ENCODE results near the gene ZG16. TPM values are rescaled to one million over a fixed set of nuclear protein-coding genes. Genes with fewer than 3 reads are reported as not detected.

ZG16 gene
- total RNA-seq, 5 donors from 2014 or later (not counting 1 experiment from before 2014, with no cell fraction given): 0.09 to 0.15 TPM; not detected in 3

DNA sequence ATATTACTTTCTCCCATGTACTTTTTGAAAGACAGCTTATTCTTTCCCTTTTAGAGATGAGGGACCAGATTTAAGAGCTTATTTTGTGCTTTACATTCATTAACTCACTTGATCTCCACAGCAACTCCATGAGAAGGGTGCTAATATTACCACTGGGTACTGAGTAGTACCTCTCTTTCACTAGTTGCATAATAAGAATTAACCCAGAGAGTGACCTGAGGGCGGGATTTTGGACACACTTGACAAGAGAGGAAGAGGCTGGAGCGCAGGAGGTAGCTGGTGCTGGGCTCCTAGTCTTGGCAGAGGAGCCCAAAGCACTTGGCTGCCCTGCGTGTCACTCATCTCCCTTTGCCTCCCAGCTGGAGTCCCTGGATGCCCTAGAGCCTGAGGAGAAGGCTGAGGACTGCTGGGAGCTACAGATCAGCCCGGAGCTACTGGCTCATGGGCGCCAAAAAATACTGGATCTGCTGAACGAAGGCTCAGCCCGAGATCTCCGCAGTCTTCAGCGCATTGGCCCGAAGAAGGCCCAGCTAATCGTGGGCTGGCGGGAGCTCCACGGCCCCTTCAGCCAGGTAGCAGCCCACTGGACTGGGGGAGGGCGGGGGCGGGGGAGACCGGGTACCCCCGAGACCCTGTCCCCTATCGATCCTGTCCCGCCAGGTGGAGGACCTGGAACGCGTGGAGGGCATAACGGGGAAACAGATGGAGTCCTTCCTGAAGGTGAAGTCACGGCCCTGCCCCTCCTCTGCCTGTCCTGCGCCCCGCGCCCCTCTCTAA lies 26.6 kb downstream of the ZG16 start:
- Mint-ChIP-seq H3K4me3 (peak overlapping the region; percentile 84 to 100 (median 96)), H3K4me1 (peaks cover 36 to 37% (median 36%) of the 10 kb centered on the region in 3 donors), H3K27ac (peak overlapping the region; percentile 99 to 100), H3K36me3 (peaks cover 27% of the 10 kb centered on the region), H3K9me3 (no peaks in the 10 kb centered on the region), H3K27me3 (no peaks in the 10 kb centered on the region)
- H3K27me3 ChIP-seq (replicated peaks in 1 of 2; ENCODE audit: control insufficient read depth in 2 of 2, extremely low read depth in 1 of 2, insufficient read depth in 2 of 2, low read length in 1 of 2): no peaks in the 10 kb centered on the region
- peak overlapping the region; percentile 90 for H3K27ac ChIP-seq (ENCODE audit: low read length)
- H3K36me3 ChIP-seq (ENCODE audit: control insufficient read depth in 2 of 2, extremely low read depth in 1 of 2, insufficient read depth in 1 of 2, low read length in 1 of 2): peaks cover 0 to 29% of the 10 kb centered on the region in 2 donors
- 22% methylated on average over 21 of the region's 26 CpGs for WGBS (ENCODE audit: insufficient coverage)
- ChIA-PET POLR2A (interaction anchor here (0.6 to 1.2 kb wide), 6 partner anchors 14 to 157 kb away, joined by 3 to 7 read pairs (median 4); partner anchors contain the start of genes KIF22 (in 1 of the 2) and TMEM219 (in 1 of the 2)), CTCF (interaction anchor here (0.6 to 2.4 kb wide), 9 partner anchors 9 to 990 kb away, joined by 3 to 16 read pairs (median 4); partner anchors contain the start of gene PAGR1 (in 2 of the 2))
- DNase-seq: no peak
- peaks cover 22 to 40% of the 10 kb centered on the region in 2 experiments for H3K4me1 ChIP-seq (ENCODE audit: control insufficient read depth in 1 of 2, extremely low read depth in 1 of 2, insufficient read depth in 2 of 2, low read length in 2 of 2)
- ATAC-seq (replicated peaks in 1 of 4): peak in 2 of 4 experiments; percentile 1 to 4
- H3K4me3 ChIP-seq (ENCODE audit: control insufficient read depth in 1 of 2, extremely low read depth in 1 of 2, low read length in 1 of 2): peak overlapping the region; percentile 83 to 88
- no peaks in the 10 kb centered on the region for H3K9me3 ChIP-seq

DNA sequence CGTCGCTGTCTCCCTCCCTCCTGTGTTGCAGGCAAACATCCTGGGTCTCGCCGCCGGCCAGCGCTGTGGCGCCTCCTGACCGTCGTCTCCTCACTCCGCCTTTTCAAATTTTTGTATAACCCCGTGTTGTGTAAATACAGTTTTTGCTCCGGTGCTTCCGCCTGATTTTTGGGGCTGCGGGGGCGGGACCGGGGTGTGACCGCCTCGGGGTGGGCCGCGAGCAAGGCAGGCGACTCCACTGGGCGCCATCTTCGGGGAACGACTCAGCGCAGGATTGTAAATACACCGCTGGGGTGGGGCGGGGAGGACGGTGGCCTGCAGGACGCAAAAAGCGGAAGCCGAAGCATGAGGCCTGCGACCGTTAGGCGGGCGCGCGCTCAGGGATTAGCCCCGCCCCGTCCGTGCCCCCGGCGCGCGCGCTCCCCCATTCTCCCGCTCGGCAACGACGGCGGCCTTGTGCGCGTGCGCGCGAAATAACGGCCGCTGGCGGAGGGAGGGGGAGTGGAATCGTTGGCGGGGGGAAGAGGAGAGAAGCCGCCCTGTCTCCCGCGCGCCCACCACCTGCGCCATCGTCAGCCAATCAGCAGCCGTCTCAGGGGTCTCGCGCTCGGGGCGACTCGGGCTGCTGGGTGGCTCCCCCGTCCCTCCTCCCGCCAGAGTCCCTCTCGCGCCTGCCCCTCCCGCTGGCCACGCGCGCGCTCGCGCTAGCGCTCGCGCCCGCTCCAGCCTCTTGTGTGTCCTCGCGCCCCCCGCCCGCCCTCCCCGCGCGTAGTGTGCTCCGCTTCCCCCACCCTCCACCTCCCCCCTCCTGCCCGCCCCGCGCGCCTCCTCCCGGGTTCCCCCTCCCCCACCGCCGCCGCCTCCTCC lies 27.4 kb downstream of the ZG16 start:
- peak overlapping the region; percentile 90 for H3K27ac ChIP-seq (ENCODE audit: low read length)
- WGBS (ENCODE audit: insufficient coverage): 0% methylated on average over 62 of the region's 103 CpGs
- no peaks in the 10 kb centered on the region for H3K9me3 Mint-ChIP-seq

DNA sequence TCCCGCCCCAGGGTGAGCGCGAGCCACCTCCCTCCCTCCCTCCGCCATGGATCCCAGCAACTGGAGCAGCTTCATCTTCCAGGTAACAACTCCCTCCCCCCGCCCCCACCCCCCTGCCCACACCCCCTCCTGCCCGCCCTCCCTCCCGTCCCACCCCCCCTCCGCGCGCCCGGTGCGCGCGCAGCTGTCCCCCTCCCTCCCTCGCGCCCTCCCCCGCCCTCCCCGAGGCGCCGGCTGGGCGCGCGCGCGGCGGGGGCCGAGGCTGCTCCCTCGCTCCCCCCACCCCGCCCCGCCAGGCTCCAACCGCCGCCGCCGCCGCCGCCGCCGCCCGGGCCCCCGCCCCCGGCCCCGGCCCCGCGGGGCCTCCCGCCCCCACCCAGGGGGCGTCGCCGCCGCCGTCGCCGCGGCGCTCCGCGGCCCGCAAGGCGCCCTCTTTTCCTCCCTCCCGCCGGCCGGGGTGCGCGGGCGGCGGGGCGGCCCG lies 28.1 kb downstream of the ZG16 start, which contains the start of gene MAZ:
Gene MAZ, plus strand, starts transcription at position 431 of the 481 bp plus-strand sequence. CDS start 173 bp downstream, outside the sequence.
- H3K27me3 ChIP-seq (replicated peaks in 1 of 2; ENCODE audit: control insufficient read depth in 2 of 2, extremely low read depth in 1 of 2, insufficient read depth in 2 of 2, low read length in 1 of 2): peaks cover 0 to 3% of the 10 kb centered on the region in 2 experiments
- H3K9me3 ChIP-seq: no peaks in the 10 kb centered on the region
- Mint-ChIP-seq H3K27me3 (no peaks in the 10 kb centered on the region), H3K4me1 (peaks cover 49 to 51% (median 51%) of the 10 kb centered on the region in 3 donors), H3K4me3 (peak within 1 kb of the TSS; percentile 92 to 100 (median 96)), H3K36me3 (peaks cover 20% of the 10 kb centered on the region), H3K27ac (peak within 1 kb of the TSS; percentile 99 to 100), H3K9me3 (no peaks in the 10 kb centered on the region)
- peak within 1 kb of the TSS; percentile 90 for H3K27ac ChIP-seq (ENCODE audit: low read length)
- H3K4me3 ChIP-seq (ENCODE audit: control insufficient read depth in 1 of 2, extremely low read depth in 1 of 2, low read length in 1 of 2): peak within 1 kb of the TSS; percentile 59 to 88
- peaks cover 32 to 55% of the 10 kb centered on the region in 2 experiments for H3K4me1 ChIP-seq (ENCODE audit: control insufficient read depth in 1 of 2, extremely low read depth in 1 of 2, insufficient read depth in 2 of 2, low read length in 2 of 2)
- POLR2A ChIA-PET: no interaction called here
- WGBS (ENCODE audit: insufficient coverage): 2% methylated on average over 22 of the region's 67 CpGs
- DNase-seq (peak in 7 of 35 experiments; percentile 56 to 87 (median 77)), ATAC-seq (replicated peaks in 1 of 4) (peak in 3 of 4 experiments; percentile 3 to 21 (median 7))
- peaks cover 0 to 26% of the 10 kb centered on the region in 2 donors for H3K36me3 ChIP-seq (ENCODE audit: control insufficient read depth in 2 of 2, extremely low read depth in 1 of 2, insufficient read depth in 1 of 2, low read length in 1 of 2)
- CTCF ChIA-PET: interaction anchor here (0.6 to 0.7 kb wide), 2 partner anchors 23 to 104 kb away, joined by 3 read pairs; no protein-coding TSS in a partner anchor

More for the DNA sequence above, 27.4 kb downstream of the ZG16 start:
- Mint-ChIP-seq H3K36me3 (peaks cover 26% of the 10 kb centered on the region), H3K4me3 (peak overlapping the region; percentile 84 to 100 (median 96)), H3K27ac (peak overlapping the region; percentile 99 to 100), H3K27me3 (no peaks in the 10 kb centered on the region), H3K4me1 (peaks cover 43 to 44% (median 44%) of the 10 kb centered on the region in 3 donors)
- ATAC-seq (replicated peaks in 1 of 4): peak; percentile 64 to 71 (median 68)
- ChIA-PET CTCF (interaction anchor here in 1 of 2 donors (0.7 to 2.4 kb wide), 5 partner anchors 10 to 104 kb away, joined by 3 to 16 read pairs (median 7); partner anchors contain the start of gene PAGR1), POLR2A (no interaction called here)
- H3K4me1 ChIP-seq (ENCODE audit: control insufficient read depth in 1 of 2, extremely low read depth in 1 of 2, insufficient read depth in 2 of 2, low read length in 2 of 2): peaks cover 28 to 48% of the 10 kb centered on the region in 2 experiments
- peak overlapping the region; percentile 83 to 88 for H3K4me3 ChIP-seq (ENCODE audit: control insufficient read depth in 1 of 2, extremely low read depth in 1 of 2, low read length in 1 of 2)
- DNase-seq: peak; percentile 96 to 99 (median 98)
- no peaks in the 10 kb centered on the region for H3K27me3 ChIP-seq (replicated peaks in 1 of 2; ENCODE audit: control insufficient read depth in 2 of 2, extremely low read depth in 1 of 2, insufficient read depth in 2 of 2, low read length in 1 of 2)
- H3K36me3 ChIP-seq (ENCODE audit: control insufficient read depth in 2 of 2, extremely low read depth in 1 of 2, insufficient read depth in 1 of 2, low read length in 1 of 2): peaks cover 0 to 29% of the 10 kb centered on the region in 2 donors
- no peaks in the 10 kb centered on the region for H3K9me3 ChIP-seq

DNA sequence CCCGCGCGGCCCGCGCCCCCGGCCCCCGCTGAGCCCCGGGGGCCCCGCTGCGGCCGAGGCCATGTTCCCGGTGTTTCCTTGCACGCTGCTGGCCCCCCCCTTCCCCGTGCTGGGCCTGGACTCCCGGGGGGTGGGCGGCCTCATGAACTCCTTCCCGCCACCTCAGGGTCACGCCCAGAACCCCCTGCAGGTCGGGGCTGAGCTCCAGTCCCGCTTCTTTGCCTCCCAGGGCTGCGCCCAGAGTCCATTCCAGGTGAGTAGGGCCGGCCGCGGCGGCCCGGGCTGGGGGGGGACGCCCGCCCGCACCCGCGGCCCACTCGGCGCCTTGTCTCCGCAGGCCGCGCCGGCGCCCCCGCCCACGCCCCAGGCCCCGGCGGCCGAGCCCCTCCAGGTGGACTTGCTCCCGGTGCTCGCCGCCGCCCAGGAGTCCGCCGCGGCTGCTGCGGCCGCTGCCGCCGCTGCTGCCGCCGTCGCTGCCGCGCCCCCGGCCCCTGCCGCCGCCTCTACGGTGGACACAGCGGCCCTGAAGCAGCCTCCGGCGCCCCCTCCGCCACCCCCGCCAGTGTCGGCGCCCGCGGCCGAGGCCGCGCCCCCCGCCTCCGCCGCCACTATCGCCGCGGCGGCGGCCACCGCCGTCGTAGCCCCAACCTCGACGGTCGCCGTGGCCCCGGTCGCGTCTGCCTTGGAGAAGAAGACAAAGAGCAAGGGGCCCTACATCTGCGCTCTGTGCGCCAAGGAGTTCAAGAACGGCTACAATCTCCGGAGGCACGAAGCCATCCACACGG lies 28.8 kb downstream of the ZG16 start:
- Mint-ChIP-seq H3K9me3 (no peaks in the 10 kb centered on the region), H3K4me1 (peaks cover 54 to 57% (median 56%) of the 10 kb centered on the region in 3 donors), H3K4me3 (peak overlapping the region; percentile 86 to 92 (median 87)), H3K27me3 (no peaks in the 10 kb centered on the region), H3K36me3 (peaks cover 14% of the 10 kb centered on the region), H3K27ac (peak overlapping the region; percentile 85 to 87)
- H3K4me1 ChIP-seq (ENCODE audit: control insufficient read depth in 1 of 2, extremely low read depth in 1 of 2, insufficient read depth in 2 of 2, low read length in 2 of 2): peaks cover 34 to 62% of the 10 kb centered on the region in 2 experiments
- ChIA-PET POLR2A (interaction anchor here in 1 of 2 donors (0.6 to 0.9 kb wide), 3 partner anchors 13 to 104 kb away, joined by 3 read pairs; no protein-coding TSS in a partner anchor), CTCF (interaction anchor here (0.6 to 2.3 kb wide), 12 partner anchors 9 to 189 kb away, joined by 3 to 42 read pairs (median 5); partner anchors contain the start of genes MVP (in 2 of the 2), PAGR1 (in 2 of the 2), HIRIP3 (in 1 of the 2) and KIF22 (in 1 of the 2))
- peak in 14 of 35 experiments; percentile 22 to 59 (median 48) for DNase-seq
- H3K9me3 ChIP-seq: no peaks in the 10 kb centered on the region
- peak overlapping the region; percentile 78 for H3K27ac ChIP-seq (ENCODE audit: low read length)
- H3K36me3 ChIP-seq (ENCODE audit: control insufficient read depth in 2 of 2, extremely low read depth in 1 of 2, insufficient read depth in 1 of 2, low read length in 1 of 2): peaks cover 0 to 19% of the 10 kb centered on the region in 2 donors
- ATAC-seq (replicated peaks in 1 of 4): no peak
- under 1% methylated on average over 95 of the region's 99 CpGs for WGBS (ENCODE audit: insufficient coverage)
- H3K4me3 ChIP-seq (ENCODE audit: control insufficient read depth in 1 of 2, extremely low read depth in 1 of 2, low read length in 1 of 2): peak overlapping the region; percentile 59 to 68
- peaks cover 0 to 8% of the 10 kb centered on the region in 2 experiments for H3K27me3 ChIP-seq (replicated peaks in 1 of 2; ENCODE audit: control insufficient read depth in 2 of 2, extremely low read depth in 1 of 2, insufficient read depth in 2 of 2, low read length in 1 of 2)
